ENCODE measurements around the gene CPNE5.
"Not testable (repeated sequence)": the region's sequence is repeated elsewhere in the genome, so short reads cannot be mapped to it uniquely, and the experiment has no call there.

The CPNE5 gene

GRCh38 chr6:36730424-36731380, 108.5 kb downstream of the CPNE5 start:
- no peak overlapping the region for H3K9ac ChIP-seq (ENCODE audit: low read depth, low read length)
- no peaks in the 10 kb centered on the region for H3K36me3 ChIP-seq (ENCODE audit: insufficient read depth, low read length)
- H3K27me3 ChIP-seq (ENCODE audit: control insufficient read depth, insufficient read depth, low read length): peaks cover 7% of the 10 kb centered on the region
- peaks cover 16% of the 10 kb centered on the region for H3K4me1 ChIP-seq (ENCODE audit: control insufficient read depth, insufficient read depth, low read length)
- no peak overlapping the region for H3K4me3 ChIP-seq (ENCODE audit: low read length)
- H3K4me2 ChIP-seq (ENCODE audit: low read length): no peak overlapping the region
- H3K9me3 ChIP-seq (replicated peaks; ENCODE audit: low read length): no peaks in the 10 kb centered on the region

GRCh38 chr6:36729161-36729524, 110.1 kb downstream of the CPNE5 start:
- no peak overlapping the region for H3K4me3 ChIP-seq (ENCODE audit: low read length)
- no peaks in the 10 kb centered on the region for H3K9me3 ChIP-seq (replicated peaks; ENCODE audit: low read length)
- H3K27me3 ChIP-seq (ENCODE audit: control insufficient read depth, insufficient read depth, low read length): peaks cover 4% of the 10 kb centered on the region
- H3K9ac ChIP-seq (ENCODE audit: low read depth, low read length): no peak overlapping the region
- H3K4me2 ChIP-seq (ENCODE audit: low read length): no peak overlapping the region
- no peaks in the 10 kb centered on the region for H3K36me3 ChIP-seq (ENCODE audit: insufficient read depth, low read length)
- H3K4me1 ChIP-seq (ENCODE audit: control insufficient read depth, insufficient read depth, low read length): peaks cover 6% of the 10 kb centered on the region

GRCh38 chr6:36728289-36729160, 110.7 kb downstream of the CPNE5 start:
- H3K4me2 ChIP-seq (ENCODE audit: low read length): no peak overlapping the region
- peaks cover 6% of the 10 kb centered on the region for H3K4me1 ChIP-seq (ENCODE audit: control insufficient read depth, insufficient read depth, low read length)
- peaks cover 4% of the 10 kb centered on the region for H3K27me3 ChIP-seq (ENCODE audit: control insufficient read depth, insufficient read depth, low read length)
- H3K4me3 ChIP-seq (ENCODE audit: low read length): no peak overlapping the region
- H3K36me3 ChIP-seq (ENCODE audit: insufficient read depth, low read length): no peaks in the 10 kb centered on the region
- no peak overlapping the region for H3K9ac ChIP-seq (ENCODE audit: low read depth, low read length)
- no peaks in the 10 kb centered on the region for H3K9me3 ChIP-seq (replicated peaks; ENCODE audit: low read length)

- peaks cover 6% of the 10 kb centered on the region for H3K4me1 ChIP-seq (ENCODE audit: control insufficient read depth, insufficient read depth, low read length)
- no peaks in the 10 kb centered on the region for H3K36me3 ChIP-seq (ENCODE audit: insufficient read depth, low read length)
- no peak overlapping the region for H3K4me2 ChIP-seq (ENCODE audit: low read length)
- H3K4me3 ChIP-seq (ENCODE audit: low read length): no peak overlapping the region
- no peaks in the 10 kb centered on the region for H3K9me3 ChIP-seq (replicated peaks; ENCODE audit: low read length)
- no peaks in the 10 kb centered on the region for H3K27me3 ChIP-seq (ENCODE audit: control insufficient read depth, insufficient read depth, low read length)
- no peak overlapping the region for H3K9ac ChIP-seq (ENCODE audit: low read depth, low read length)
Observed at GRCh38 chr6:36727505-36728021, 111.7 kb downstream of the CPNE5 start.

- H3K4me3 ChIP-seq (ENCODE audit: low read length): no peak overlapping the region
- no peaks in the 10 kb centered on the region for H3K9me3 ChIP-seq (replicated peaks; ENCODE audit: low read length)
- peaks cover 6% of the 10 kb centered on the region for H3K4me1 ChIP-seq (ENCODE audit: control insufficient read depth, insufficient read depth, low read length)
- no peak overlapping the region for H3K9ac ChIP-seq (ENCODE audit: low read depth, low read length)
- no peaks in the 10 kb centered on the region for H3K36me3 ChIP-seq (ENCODE audit: insufficient read depth, low read length)
- H3K4me2 ChIP-seq (ENCODE audit: low read length): no peak overlapping the region
- H3K27me3 ChIP-seq (ENCODE audit: control insufficient read depth, insufficient read depth, low read length): no peaks in the 10 kb centered on the region
Observed at GRCh38 chr6:36725581-36725980, 113.7 kb downstream of the CPNE5 start.

GRCh38 chr6:36724514-36725390, 114.5 kb downstream of the CPNE5 start:
- Histone ChIP-seq H3K4me2 (ENCODE audit: low read length) (no peak overlapping the region), H3K9ac (ENCODE audit: low read depth, low read length) (no peak overlapping the region), H3K4me1 (ENCODE audit: control insufficient read depth, insufficient read depth, low read length) (peaks cover 6% of the 10 kb centered on the region), H3K4me3 (ENCODE audit: low read length) (no peak overlapping the region), H3K27me3 (ENCODE audit: control insufficient read depth, insufficient read depth, low read length) (no peaks in the 10 kb centered on the region), H3K9me3 (replicated peaks; ENCODE audit: low read length) (no peaks in the 10 kb centered on the region), H3K36me3 (ENCODE audit: insufficient read depth, low read length) (no peaks in the 10 kb centered on the region)

- H3K9me3 ChIP-seq (replicated peaks; ENCODE audit: low read length); H3K27me3 ChIP-seq (ENCODE audit: control insufficient read depth, insufficient read depth, low read length); H3K9ac ChIP-seq (ENCODE audit: low read depth, low read length); H3K36me3 ChIP-seq (ENCODE audit: insufficient read depth, low read length); H3K4me2 ChIP-seq (ENCODE audit: low read length); H3K4me1 ChIP-seq (ENCODE audit: control insufficient read depth, insufficient read depth, low read length); H3K4me3 ChIP-seq (ENCODE audit: low read length): not testable (repeated sequence)
Observed at GRCh38 chr6:36723992-36724391, 115.3 kb downstream of the CPNE5 start.

GRCh38 chr6:36722879-36723278, 116.4 kb downstream of the CPNE5 start:
- Histone ChIP-seq H3K4me2 (ENCODE audit: low read length) (no peak overlapping the region), H3K9ac (ENCODE audit: low read depth, low read length) (no peak overlapping the region), H3K4me3 (ENCODE audit: low read length) (no peak overlapping the region), H3K9me3 (replicated peaks; ENCODE audit: low read length) (no peaks in the 10 kb centered on the region), H3K27me3 (ENCODE audit: control insufficient read depth, insufficient read depth, low read length) (peaks cover 12% of the 10 kb centered on the region), H3K36me3 (ENCODE audit: insufficient read depth, low read length) (no peaks in the 10 kb centered on the region), H3K4me1 (ENCODE audit: control insufficient read depth, insufficient read depth, low read length) (no peaks in the 10 kb centered on the region)

GRCh38 chr6:36722365-36722764, 116.9 kb downstream of the CPNE5 start:
- Histone ChIP-seq H3K9ac (ENCODE audit: low read depth, low read length) (no peak overlapping the region), H3K27me3 (ENCODE audit: control insufficient read depth, insufficient read depth, low read length) (peaks cover 17% of the 10 kb centered on the region), H3K9me3 (replicated peaks; ENCODE audit: low read length) (no peaks in the 10 kb centered on the region), H3K36me3 (ENCODE audit: insufficient read depth, low read length) (no peaks in the 10 kb centered on the region), H3K4me1 (ENCODE audit: control insufficient read depth, insufficient read depth, low read length) (no peaks in the 10 kb centered on the region), H3K4me2 (ENCODE audit: low read length) (no peak overlapping the region), H3K4me3 (ENCODE audit: low read length) (no peak overlapping the region)

- Histone ChIP-seq H3K4me2 (ENCODE audit: low read length) (no peak overlapping the region), H3K36me3 (ENCODE audit: insufficient read depth, low read length) (no peaks in the 10 kb centered on the region), H3K9ac (ENCODE audit: low read depth, low read length) (no peak overlapping the region), H3K9me3 (replicated peaks; ENCODE audit: low read length) (no peaks in the 10 kb centered on the region), H3K4me1 (ENCODE audit: control insufficient read depth, insufficient read depth, low read length) (no peaks in the 10 kb centered on the region), H3K4me3 (ENCODE audit: low read length) (no peak overlapping the region), H3K27me3 (ENCODE audit: control insufficient read depth, insufficient read depth, low read length) (peaks cover 25% of the 10 kb centered on the region)
Observed at GRCh38 chr6:36721369-36722140, 117.7 kb downstream of the CPNE5 start.
